HEK293 (cell line): ENCODE data around the gene PSTPIP1.

Experiments used
- GFI1B ChIP-seq: fragments of 450-650 bp; formaldehyde crosslinking; IDR thresholded peaks from 2 replicates; pipeline ENCODE4 v1.5.1; 2016; ENCODE audit warnings: missing biosample characterization, missing genetic modification characterization
- GLI4 ChIP-seq: fragments of 450-650 bp; formaldehyde crosslinking; IDR thresholded peaks from 2 replicates; pipeline ENCODE4 v1.5.1; 2016; ENCODE audit warnings: missing biosample characterization, missing genetic modification characterization
- GLIS1 ChIP-seq: fragments of 450-650 bp; formaldehyde crosslinking; IDR thresholded peaks from 2 replicates; pipeline ENCODE4 v1.5.1; 2016; ENCODE audit warnings: missing biosample characterization, missing genetic modification characterization
- KLF7 ChIP-seq: fragments of 450-650 bp; formaldehyde crosslinking; IDR thresholded peaks from 2 replicates; pipeline ENCODE4 v1.5.1; 2016; ENCODE audit warnings: missing biosample characterization, missing genetic modification characterization, borderline replicate concordance
- YY1 ChIP-seq: fragments of 450-650 bp; formaldehyde crosslinking; IDR thresholded peaks from 2 replicates; pipeline ENCODE4 v1.5.1; 2018; ENCODE audit warnings: missing biosample characterization, missing genetic modification characterization
- ZBTB17 ChIP-seq: fragments of 450-650 bp; formaldehyde crosslinking; IDR thresholded peaks from 2 replicates; pipeline ENCODE4 v1.5.1; 2016; ENCODE audit warnings: missing biosample characterization, missing genetic modification characterization
- ZBTB20 ChIP-seq: fragments of 450-650 bp; formaldehyde crosslinking; IDR thresholded peaks from 2 replicates; pipeline ENCODE4 v1.5.1; 2016; ENCODE audit warnings: missing biosample characterization, missing genetic modification characterization
- ZNF121 ChIP-seq: fragments of 450-650 bp; formaldehyde crosslinking; IDR thresholded peaks from 2 replicates; pipeline ENCODE4 v1.5.1; 2016; ENCODE audit warnings: missing biosample characterization, missing genetic modification characterization
- ZNF157 ChIP-seq: fragments of 450-650 bp; formaldehyde crosslinking; IDR thresholded peaks from 2 replicates; pipeline ENCODE4 v1.5.1; 2016; ENCODE audit warnings: missing biosample characterization, missing genetic modification characterization
- ZNF2 ChIP-seq: fragments of 450-650 bp; formaldehyde crosslinking; IDR thresholded peaks from 2 replicates; pipeline ENCODE4 v1.5.1; 2016; ENCODE audit warnings: missing biosample characterization, missing genetic modification characterization
- ZNF202 ChIP-seq: fragments of 450-650 bp; formaldehyde crosslinking; IDR thresholded peaks from 2 replicates; pipeline ENCODE4 v1.5.1; 2016; ENCODE audit warnings: missing biosample characterization, missing genetic modification characterization, borderline replicate concordance
- ZNF223 ChIP-seq: fragments of 450-650 bp; formaldehyde crosslinking; IDR thresholded peaks from 2 replicates; pipeline ENCODE4 v1.5.1; 2016; ENCODE audit warnings: missing biosample characterization, missing genetic modification characterization
- ZNF274 ChIP-seq, 2 experiments: fragments of 200-500 bp in 1 of 2; fragments of 450-650 bp in 1 of 2; sonication (Bioruptor generic) in 1 of 2; formaldehyde crosslinking in 1 of 2; IDR thresholded peaks; 2 replicates each; pipeline versions ENCODE4 v1.5.1 to v1.6.1; 2014 to 2016; ENCODE audit warnings: borderline replicate concordance in 1 of 2, inconsistent platforms in 1 of 2, low read length in 1 of 2, missing biosample characterization in 1 of 2, missing genetic modification characterization in 1 of 2
- ZNF341 ChIP-seq: fragments of 450-650 bp; formaldehyde crosslinking; IDR thresholded peaks from 2 replicates; pipeline ENCODE4; 2016; ENCODE audit warnings: low read depth, missing biosample characterization, missing genetic modification characterization
- ZNF555 ChIP-seq: fragments of 450-650 bp; formaldehyde crosslinking; conservative IDR thresholded peaks from 2 replicates; pipeline ENCODE4 v1.5.1; 2017; ENCODE audit warnings: missing biosample characterization, mild to moderate bottlenecking, missing genetic modification characterization, inconsistent platforms
- ZNF560 ChIP-seq: fragments of 450-650 bp; formaldehyde crosslinking; IDR thresholded peaks from 2 replicates; pipeline ENCODE4 v1.5.1; 2017; ENCODE audit warnings: missing biosample characterization, missing genetic modification characterization, borderline replicate concordance
- ZNF561 ChIP-seq: fragments of 450-650 bp; IDR thresholded peaks from 2 replicates; pipeline ENCODE4 v1.5.1; 2018; ENCODE audit warnings: missing biosample characterization, missing genetic modification characterization, borderline replicate concordance
- ZNF596 ChIP-seq: fragments of 450-650 bp; IDR thresholded peaks from 2 replicates; pipeline ENCODE4 v1.5.0; 2018; ENCODE audit warnings: missing biosample characterization, mild to moderate bottlenecking, missing genetic modification characterization, moderate library complexity
- ZNF776 ChIP-seq: fragments of 450-650 bp; formaldehyde crosslinking; IDR thresholded peaks from 2 replicates; pipeline ENCODE4 v1.5.0; 2017; ENCODE audit warnings: missing biosample characterization, missing genetic modification characterization, borderline replicate concordance
- ZNF792 ChIP-seq: fragments of 450-650 bp; formaldehyde crosslinking; IDR thresholded peaks from 2 replicates; pipeline ENCODE4 v1.5.1; 2016; ENCODE audit warnings: missing biosample characterization, missing genetic modification characterization
- ZNF843 ChIP-seq: fragments of 450-650 bp; formaldehyde crosslinking; IDR thresholded peaks from 2 replicates; pipeline ENCODE4 v1.5.1; 2016; ENCODE audit warnings: missing biosample characterization, missing genetic modification characterization
- ZSCAN30 ChIP-seq: fragments of 450-650 bp; IDR thresholded peaks from 2 replicates; pipeline ENCODE4 v1.5.1; 2018; ENCODE audit warnings: missing biosample characterization, mild to moderate bottlenecking, missing genetic modification characterization, moderate library complexity
- ZXDB ChIP-seq: fragments of 450-650 bp; formaldehyde crosslinking; IDR thresholded peaks from 2 replicates; pipeline ENCODE4 v1.5.1; 2016; ENCODE audit warnings: missing biosample characterization, missing genetic modification characterization
- TF ChIP-seq, protein P1 (sequence below): fragments of 450-650 bp; formaldehyde crosslinking; IDR thresholded peaks from 2 replicates; pipeline ENCODE4 v1.5.1; 2016; ENCODE audit warnings: missing biosample characterization, missing genetic modification characterization
- TF ChIP-seq, protein P2 (sequence below): fragments of 450-650 bp; formaldehyde crosslinking; IDR thresholded peaks from 2 replicates; pipeline ENCODE4 v1.5.1; 2016; ENCODE audit warnings: missing biosample characterization, missing genetic modification characterization
- TF ChIP-seq, protein P3 (sequence below): fragments of 450-650 bp; formaldehyde crosslinking; IDR thresholded peaks from 2 replicates; pipeline ENCODE4 v1.5.1; 2016; ENCODE audit warnings: missing biosample characterization, missing genetic modification characterization, borderline replicate concordance
- TF ChIP-seq, protein P4 (sequence below): IDR thresholded peaks from 2 replicates; pipeline ENCODE4 v1.6.1; 2011; ENCODE audit warnings: mild to moderate bottlenecking, low read depth, low read length, borderline replicate concordance

The PSTPIP1 gene

DNA sequence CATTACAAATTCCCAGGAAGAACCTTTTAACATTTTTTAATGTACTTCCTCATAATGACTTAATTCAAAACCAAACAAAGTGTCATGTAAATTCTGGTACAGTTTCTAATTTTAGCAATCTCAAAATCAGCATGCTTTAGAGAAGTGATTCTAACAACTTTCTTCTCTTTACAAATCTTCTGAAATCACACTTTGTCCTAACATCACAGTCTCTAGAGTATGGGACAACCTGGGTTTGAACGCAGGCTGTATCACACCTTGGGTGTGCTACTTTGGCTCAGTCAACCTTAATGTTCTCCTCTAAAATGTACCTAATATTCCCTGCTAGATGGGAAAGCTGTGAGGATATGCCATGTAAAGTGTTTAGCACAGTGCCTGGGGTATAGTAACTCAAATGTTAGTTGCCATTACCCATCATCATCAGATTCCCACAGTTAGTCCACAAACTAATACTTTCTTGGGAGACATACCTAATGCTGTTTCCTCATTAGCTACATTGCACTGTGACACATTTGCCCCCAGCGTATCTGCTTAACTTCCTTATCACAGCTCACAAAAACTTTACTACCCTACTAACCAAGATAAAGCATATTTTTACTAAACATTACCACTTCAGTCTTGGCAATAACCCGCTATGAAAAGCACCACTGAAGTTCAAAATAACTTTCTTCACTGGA is 72.9 kb downstream of the PSTPIP1 start (continued):
- TF ChIP-seq ZNF561 (tag by site-specific recombination) (no peak), KLF7 (tag by site-specific recombination) (no peak; the same call in 1 of the 2 replicates), GLIS1 (tag by site-specific recombination) (peak; percentile 77), YY1 (tag by site-specific recombination) (no peak), ZSCAN30 (tag by site-specific recombination) (no peak), ZNF2 (tag by site-specific recombination) (no peak), GLI4 (no peak), ZNF843 (tag by site-specific recombination) (peak; percentile 78), ZNF223 (no peak), ZNF776 (tag by site-specific recombination) (no peak), ZNF157 (tag by site-specific recombination) (no peak), ZNF596 (no peak), ZNF792 (tag by site-specific recombination) (no peak), GFI1B (tag by site-specific recombination) (no peak), ZNF202 (tag by site-specific recombination) (no peak), ZNF341 (tag by site-specific recombination) (no peak), ZXDB (peak; percentile 73), ZNF274 (IDR thresholded peaks at IDR 0.05; ENCODE audit: low read length) (no peak), ZNF274 (tag by site-specific recombination; IDR thresholded peaks at IDR 0.05; ENCODE audit: borderline replicate concordance) (no peak), ZNF121 (tag by site-specific recombination) (no peak), ZBTB20 (no peak), ZBTB17 (no peak), ZNF555 (tag by site-specific recombination) (no peak), ZNF560 (tag by site-specific recombination) (no peak)
- TF ChIP-seq, protein P1, sequence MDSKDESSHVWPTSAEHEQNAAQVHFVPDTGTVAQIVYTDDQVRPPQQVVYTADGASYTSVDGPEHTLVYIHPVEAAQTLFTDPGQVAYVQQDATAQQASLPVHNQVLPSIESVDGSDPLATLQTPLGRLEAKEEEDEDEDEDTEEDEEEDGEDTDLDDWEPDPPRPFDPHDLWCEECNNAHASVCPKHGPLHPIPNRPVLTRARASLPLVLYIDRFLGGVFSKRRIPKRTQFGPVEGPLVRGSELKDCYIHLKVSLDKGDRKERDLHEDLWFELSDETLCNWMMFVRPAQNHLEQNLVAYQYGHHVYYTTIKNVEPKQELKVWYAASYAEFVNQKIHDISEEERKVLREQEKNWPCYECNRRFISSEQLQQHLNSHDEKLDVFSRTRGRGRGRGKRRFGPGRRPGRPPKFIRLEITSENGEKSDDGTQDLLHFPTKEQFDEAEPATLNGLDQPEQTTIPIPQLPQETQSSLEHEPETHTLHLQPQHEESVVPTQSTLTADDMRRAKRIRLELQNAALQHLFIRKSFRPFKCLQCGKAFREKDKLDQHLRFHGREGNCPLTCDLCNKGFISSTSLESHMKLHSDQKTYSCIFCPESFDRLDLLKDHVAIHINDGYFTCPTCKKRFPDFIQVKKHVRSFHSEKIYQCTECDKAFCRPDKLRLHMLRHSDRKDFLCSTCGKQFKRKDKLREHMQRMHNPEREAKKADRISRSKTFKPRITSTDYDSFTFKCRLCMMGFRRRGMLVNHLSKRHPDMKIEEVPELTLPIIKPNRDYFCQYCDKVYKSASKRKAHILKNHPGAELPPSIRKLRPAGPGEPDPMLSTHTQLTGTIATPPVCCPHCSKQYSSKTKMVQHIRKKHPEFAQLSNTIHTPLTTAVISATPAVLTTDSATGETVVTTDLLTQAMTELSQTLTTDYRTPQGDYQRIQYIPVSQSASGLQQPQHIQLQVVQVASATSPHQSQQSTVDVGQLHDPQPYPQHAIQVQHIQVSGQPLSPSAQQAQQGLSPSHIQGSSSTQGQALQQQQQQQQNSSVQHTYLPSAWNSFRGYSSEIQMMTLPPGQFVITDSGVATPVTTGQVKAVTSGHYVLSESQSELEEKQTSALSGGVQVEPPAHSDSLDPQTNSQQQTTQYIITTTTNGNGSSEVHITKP (tag by site-specific recombination), result no peak
- TF ChIP-seq, protein P2, sequence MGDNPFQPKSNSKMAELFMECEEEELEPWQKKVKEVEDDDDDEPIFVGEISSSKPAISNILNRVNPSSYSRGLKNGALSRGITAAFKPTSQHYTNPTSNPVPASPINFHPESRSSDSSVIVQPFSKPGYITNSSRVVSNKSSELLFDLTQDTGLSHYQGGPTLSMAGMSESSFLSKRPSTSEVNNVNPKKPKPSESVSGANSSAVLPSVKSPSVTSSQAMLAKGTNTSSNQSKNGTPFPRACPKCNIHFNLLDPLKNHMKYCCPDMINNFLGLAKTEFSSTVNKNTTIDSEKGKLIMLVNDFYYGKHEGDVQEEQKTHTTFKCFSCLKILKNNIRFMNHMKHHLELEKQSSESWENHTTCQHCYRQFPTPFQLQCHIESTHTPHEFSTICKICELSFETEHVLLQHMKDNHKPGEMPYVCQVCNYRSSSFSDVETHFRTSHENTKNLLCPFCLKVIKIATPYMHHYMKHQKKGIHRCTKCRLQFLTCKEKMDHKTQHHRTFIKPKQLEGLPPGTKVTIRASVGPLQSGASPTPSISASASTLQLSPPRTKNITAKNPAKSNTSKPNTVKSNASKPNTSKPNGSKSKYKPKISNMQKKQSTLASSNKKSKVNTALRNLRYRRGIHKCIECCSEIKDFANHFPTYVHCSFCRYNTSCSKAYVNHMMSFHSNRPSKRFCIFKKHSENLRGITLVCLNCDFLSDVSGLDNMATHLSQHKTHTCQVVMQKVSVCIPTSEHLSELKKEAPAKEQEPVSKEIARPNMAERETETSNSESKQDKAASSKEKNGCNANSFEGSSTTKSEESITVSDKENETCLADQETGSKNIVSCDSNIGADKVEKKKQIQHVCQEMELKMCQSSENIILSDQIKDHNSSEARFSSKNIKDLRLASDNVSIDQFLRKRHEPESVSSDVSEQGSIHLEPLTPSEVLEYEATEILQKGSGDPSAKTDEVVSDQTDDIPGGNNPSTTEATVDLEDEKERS (tag by site-specific recombination), result no peak
- TF ChIP-seq, protein P3, sequence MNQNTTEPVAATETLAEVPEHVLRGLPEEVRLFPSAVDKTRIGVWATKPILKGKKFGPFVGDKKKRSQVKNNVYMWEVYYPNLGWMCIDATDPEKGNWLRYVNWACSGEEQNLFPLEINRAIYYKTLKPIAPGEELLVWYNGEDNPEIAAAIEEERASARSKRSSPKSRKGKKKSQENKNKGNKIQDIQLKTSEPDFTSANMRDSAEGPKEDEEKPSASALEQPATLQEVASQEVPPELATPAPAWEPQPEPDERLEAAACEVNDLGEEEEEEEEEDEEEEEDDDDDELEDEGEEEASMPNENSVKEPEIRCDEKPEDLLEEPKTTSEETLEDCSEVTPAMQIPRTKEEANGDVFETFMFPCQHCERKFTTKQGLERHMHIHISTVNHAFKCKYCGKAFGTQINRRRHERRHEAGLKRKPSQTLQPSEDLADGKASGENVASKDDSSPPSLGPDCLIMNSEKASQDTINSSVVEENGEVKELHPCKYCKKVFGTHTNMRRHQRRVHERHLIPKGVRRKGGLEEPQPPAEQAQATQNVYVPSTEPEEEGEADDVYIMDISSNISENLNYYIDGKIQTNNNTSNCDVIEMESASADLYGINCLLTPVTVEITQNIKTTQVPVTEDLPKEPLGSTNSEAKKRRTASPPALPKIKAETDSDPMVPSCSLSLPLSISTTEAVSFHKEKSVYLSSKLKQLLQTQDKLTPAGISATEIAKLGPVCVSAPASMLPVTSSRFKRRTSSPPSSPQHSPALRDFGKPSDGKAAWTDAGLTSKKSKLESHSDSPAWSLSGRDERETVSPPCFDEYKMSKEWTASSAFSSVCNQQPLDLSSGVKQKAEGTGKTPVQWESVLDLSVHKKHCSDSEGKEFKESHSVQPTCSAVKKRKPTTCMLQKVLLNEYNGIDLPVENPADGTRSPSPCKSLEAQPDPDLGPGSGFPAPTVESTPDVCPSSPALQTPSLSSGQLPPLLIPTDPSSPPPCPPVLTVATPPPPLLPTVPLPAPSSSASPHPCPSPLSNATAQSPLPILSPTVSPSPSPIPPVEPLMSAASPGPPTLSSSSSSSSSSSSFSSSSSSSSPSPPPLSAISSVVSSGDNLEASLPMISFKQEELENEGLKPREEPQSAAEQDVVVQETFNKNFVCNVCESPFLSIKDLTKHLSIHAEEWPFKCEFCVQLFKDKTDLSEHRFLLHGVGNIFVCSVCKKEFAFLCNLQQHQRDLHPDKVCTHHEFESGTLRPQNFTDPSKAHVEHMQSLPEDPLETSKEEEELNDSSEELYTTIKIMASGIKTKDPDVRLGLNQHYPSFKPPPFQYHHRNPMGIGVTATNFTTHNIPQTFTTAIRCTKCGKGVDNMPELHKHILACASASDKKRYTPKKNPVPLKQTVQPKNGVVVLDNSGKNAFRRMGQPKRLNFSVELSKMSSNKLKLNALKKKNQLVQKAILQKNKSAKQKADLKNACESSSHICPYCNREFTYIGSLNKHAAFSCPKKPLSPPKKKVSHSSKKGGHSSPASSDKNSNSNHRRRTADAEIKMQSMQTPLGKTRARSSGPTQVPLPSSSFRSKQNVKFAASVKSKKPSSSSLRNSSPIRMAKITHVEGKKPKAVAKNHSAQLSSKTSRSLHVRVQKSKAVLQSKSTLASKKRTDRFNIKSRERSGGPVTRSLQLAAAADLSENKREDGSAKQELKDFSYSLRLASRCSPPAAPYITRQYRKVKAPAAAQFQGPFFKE, result no peak
- TF ChIP-seq, protein P4, sequence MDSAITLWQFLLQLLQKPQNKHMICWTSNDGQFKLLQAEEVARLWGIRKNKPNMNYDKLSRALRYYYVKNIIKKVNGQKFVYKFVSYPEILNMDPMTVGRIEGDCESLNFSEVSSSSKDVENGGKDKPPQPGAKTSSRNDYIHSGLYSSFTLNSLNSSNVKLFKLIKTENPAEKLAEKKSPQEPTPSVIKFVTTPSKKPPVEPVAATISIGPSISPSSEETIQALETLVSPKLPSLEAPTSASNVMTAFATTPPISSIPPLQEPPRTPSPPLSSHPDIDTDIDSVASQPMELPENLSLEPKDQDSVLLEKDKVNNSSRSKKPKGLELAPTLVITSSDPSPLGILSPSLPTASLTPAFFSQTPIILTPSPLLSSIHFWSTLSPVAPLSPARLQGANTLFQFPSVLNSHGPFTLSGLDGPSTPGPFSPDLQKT, result no peak
